ENCODE measurements around the gene PABPN1L.

DNA sequence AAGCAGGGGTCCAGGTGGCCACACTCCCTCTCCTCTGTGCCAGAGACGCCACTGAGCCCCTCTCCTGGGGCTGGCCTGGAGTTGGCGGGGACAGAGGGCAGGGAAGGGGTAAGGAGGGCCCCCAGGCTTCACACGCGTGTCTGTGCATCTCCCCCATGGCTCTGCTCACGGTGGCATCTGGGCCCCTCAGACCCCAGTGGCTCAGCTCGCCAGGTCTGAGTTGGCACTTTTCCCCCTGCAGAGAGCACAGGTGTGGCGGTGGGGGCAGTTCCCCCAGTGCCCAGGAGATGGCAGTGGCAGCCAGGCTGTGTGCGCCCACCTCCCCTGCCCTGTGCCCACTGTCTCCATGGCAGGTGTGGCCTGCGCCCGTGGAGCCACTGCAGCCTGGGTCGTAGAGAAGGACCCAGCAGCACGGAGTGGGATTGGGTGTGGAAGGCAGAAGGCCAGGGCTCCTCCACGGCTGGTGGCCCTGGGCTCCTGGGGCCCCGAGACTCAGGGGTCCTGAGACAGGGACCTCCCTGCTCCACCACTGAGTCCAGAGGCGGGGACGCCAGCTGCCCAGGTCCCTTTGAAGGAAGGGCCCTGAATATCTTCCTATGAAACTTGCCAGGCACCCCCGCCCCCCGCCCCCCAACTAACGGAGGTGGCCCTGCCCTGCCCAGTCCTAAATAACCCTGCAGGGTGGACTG is 50.4 kb downstream of the PABPN1L start:
- TF ChIP-seq, protein P1, sequence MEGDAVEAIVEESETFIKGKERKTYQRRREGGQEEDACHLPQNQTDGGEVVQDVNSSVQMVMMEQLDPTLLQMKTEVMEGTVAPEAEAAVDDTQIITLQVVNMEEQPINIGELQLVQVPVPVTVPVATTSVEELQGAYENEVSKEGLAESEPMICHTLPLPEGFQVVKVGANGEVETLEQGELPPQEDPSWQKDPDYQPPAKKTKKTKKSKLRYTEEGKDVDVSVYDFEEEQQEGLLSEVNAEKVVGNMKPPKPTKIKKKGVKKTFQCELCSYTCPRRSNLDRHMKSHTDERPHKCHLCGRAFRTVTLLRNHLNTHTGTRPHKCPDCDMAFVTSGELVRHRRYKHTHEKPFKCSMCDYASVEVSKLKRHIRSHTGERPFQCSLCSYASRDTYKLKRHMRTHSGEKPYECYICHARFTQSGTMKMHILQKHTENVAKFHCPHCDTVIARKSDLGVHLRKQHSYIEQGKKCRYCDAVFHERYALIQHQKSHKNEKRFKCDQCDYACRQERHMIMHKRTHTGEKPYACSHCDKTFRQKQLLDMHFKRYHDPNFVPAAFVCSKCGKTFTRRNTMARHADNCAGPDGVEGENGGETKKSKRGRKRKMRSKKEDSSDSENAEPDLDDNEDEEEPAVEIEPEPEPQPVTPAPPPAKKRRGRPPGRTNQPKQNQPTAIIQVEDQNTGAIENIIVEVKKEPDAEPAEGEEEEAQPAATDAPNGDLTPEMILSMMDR (IDR thresholded peaks at IDR 0.05; ENCODE audit: control extremely low read depth in 1 of 3, insufficient read depth in 1 of 3, low read depth in 1 of 3, low read length in 3 of 3), result peak in 2 of 3 experiments; percentile 85 to 92; a peak in 3 of 4 replicates
- no peak for TF ChIP-seq TBP (IDR thresholded peaks at IDR 0.05; ENCODE audit: low read depth, low read length)
- TF ChIP-seq EZH2 (IDR thresholded peaks at IDR 0.05; ENCODE audit: low read depth, low read length, severe bottlenecking), result no peak
- TF ChIP-seq RNF2 (IDR thresholded peaks at IDR 0.05; ENCODE audit: borderline replicate concordance, low read depth, low read length, missing control alignments, poor library complexity, severe bottlenecking), result no peak
- TF ChIP-seq, protein P2, sequence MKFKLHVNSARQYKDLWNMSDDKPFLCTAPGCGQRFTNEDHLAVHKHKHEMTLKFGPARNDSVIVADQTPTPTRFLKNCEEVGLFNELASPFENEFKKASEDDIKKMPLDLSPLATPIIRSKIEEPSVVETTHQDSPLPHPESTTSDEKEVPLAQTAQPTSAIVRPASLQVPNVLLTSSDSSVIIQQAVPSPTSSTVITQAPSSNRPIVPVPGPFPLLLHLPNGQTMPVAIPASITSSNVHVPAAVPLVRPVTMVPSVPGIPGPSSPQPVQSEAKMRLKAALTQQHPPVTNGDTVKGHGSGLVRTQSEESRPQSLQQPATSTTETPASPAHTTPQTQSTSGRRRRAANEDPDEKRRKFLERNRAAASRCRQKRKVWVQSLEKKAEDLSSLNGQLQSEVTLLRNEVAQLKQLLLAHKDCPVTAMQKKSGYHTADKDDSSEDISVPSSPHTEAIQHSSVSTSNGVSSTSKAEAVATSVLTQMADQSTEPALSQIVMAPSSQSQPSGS (IDR thresholded peaks at IDR 0.05; ENCODE audit: low read length), result no peak
- TF ChIP-seq POLR2A (IDR thresholded peaks at IDR 0.05; ENCODE audit: control extremely low read depth in 1 of 2, low read depth in 2 of 2, low read length in 2 of 2), result no peak
- TF ChIP-seq POLR2AphosphoS5 (IDR thresholded peaks at IDR 0.05; ENCODE audit: low read depth, low read length), result no peak

All from H1 (cell line).